ENCODE data around the gene MORN4.
"Not testable (repeated sequence)": the region's sequence is repeated elsewhere in the genome, so short reads cannot be mapped to it uniquely, and the experiment has no call there.

Gene MORN4

GRCh38 chr10:97640868-97641811, 7.8 kb upstream of the MORN4 start:
- peak; percentile 66 for DNase-seq (ENCODE audit: low read depth)

GRCh38 chr10:97640174-97640867, 7.0 kb upstream of the MORN4 start, which contains the start of gene PI4K2A:
TSS of gene PI4K2A (plus strand) at chr10:97640671. CDS start at chr10:97640743, 72 bp downstream.
- peak; percentile 99 for DNase-seq (ENCODE audit: low read depth)

GRCh38 chr10:97639090-97639489, 5.8 kb upstream of the MORN4 start:
- not testable (repeated sequence) for DNase-seq (ENCODE audit: low read depth)

- DNase-seq (ENCODE audit: low read depth) = no peak
Observed at GRCh38 chr10:97635577-97635976, 2.3 kb upstream of the MORN4 start.

GRCh38 chr10:97633921-97634320, 621 bp upstream of the MORN4 start:
- no peak for DNase-seq (ENCODE audit: low read depth)

- no peak for DNase-seq (ENCODE audit: low read depth)
Observed at GRCh38 chr10:97631098-97631497, 2.2 kb downstream of the MORN4 start.

- no peak for DNase-seq (ENCODE audit: low read depth)
Observed at GRCh38 chr10:97629289-97629688, 4.0 kb downstream of the MORN4 start.

- no peak for DNase-seq (ENCODE audit: low read depth)
Observed at GRCh38 chr10:97628228-97628627, 5.1 kb downstream of the MORN4 start.

- no peak for DNase-seq (ENCODE audit: low read depth)
Observed at GRCh38 chr10:97627731-97628130, 5.6 kb downstream of the MORN4 start.

- DNase-seq (ENCODE audit: low read depth) = no peak
Observed at GRCh38 chr10:97623277-97623676, 10.0 kb downstream of the MORN4 start.

GRCh38 chr10:97618733-97619132, 14.6 kb downstream of the MORN4 start:
- DNase-seq (ENCODE audit: low read depth) = no peak

GRCh38 chr10:97618285-97618684, 15.0 kb downstream of the MORN4 start:
- DNase-seq (ENCODE audit: low read depth) = no peak

- peak; percentile 43 for DNase-seq (ENCODE audit: low read depth)
Observed at GRCh38 chr10:97612386-97612785, 20.9 kb downstream of the MORN4 start.

- no peak for DNase-seq (ENCODE audit: low read depth)
Observed at GRCh38 chr10:97611473-97611872, 21.8 kb downstream of the MORN4 start.

- DNase-seq (ENCODE audit: low read depth) = no peak
Observed at GRCh38 chr10:97608991-97609561, 24.2 kb downstream of the MORN4 start.

GRCh38 chr10:97607095-97607636, 26.1 kb downstream of the MORN4 start:
- no peak for DNase-seq (ENCODE audit: low read depth)

GRCh38 chr10:97601268-97602215, 31.8 kb downstream of the MORN4 start:
- no peak for DNase-seq (ENCODE audit: low read depth)

- no peak for DNase-seq (ENCODE audit: low read depth)
Observed at GRCh38 chr10:97600616-97601015, 32.7 kb downstream of the MORN4 start.

- DNase-seq (ENCODE audit: low read depth) = no peak
Observed at GRCh38 chr10:97599272-97599619, 34.1 kb downstream of the MORN4 start.

- no peak for DNase-seq (ENCODE audit: low read depth)
Observed at GRCh38 chr10:97598407-97599271, 34.7 kb downstream of the MORN4 start.
